Upper lobe of right lung (tissue), 1 donor: ENCODE data around the gene EFNA5. TPM values are rescaled to one million over a fixed set of nuclear protein-coding genes. Genes with fewer than 3 reads are reported as not detected.

Experiments used
- ATAC-seq: fragments of 200-7000 bp; cut with Tn5 transposase; one replicate; pipeline ENCODE4 v1.9.1; 2020; ENCODE audit warnings: mild to moderate bottlenecking, moderate library complexity
- DNase-seq: peaks from one replicate; pipeline ENCODE4 v3.0.0-alpha.2; 2020
- H3K27ac ChIP-seq: fragments of 200-600 bp; one replicate; pipeline ENCODE4 v1.8.0; 2022
- H3K27me3 ChIP-seq: fragments of 200-600 bp; one replicate; pipeline ENCODE4 v1.8.0; 2022; ENCODE audit warnings: mild to moderate bottlenecking
- H3K36me3 ChIP-seq: fragments of 200-600 bp; one replicate; pipeline ENCODE4 v1.8.0; 2022
- H3K4me1 ChIP-seq: fragments of 200-600 bp; one replicate; pipeline ENCODE4 v1.8.0; 2022
- H3K4me3 ChIP-seq: fragments of 200-600 bp; one replicate; pipeline ENCODE4 v1.8.0; 2022; ENCODE audit warnings: mild to moderate bottlenecking
- H3K9me3 ChIP-seq: fragments of 200-600 bp; one replicate; pipeline ENCODE4 v1.8.0; 2022
- CTCF ChIP-seq: fragments of 200-600 bp; IDR thresholded peaks from one replicate; pipeline ENCODE4 v1.8.0; 2022; ENCODE audit warnings: antibody characterized with exemption
- intact Hi-C: fragments of 100-400 bp; cut with DNase I; formaldehyde crosslinking; loops from one replicate; pipeline ENCODE4 v1.11.0; 2022
- total RNA-seq: library from RNA; stranded (reverse); fragmentation: NEBNext Ultra II Directional; extraction: Animal tissue kit (Norgen Biotek cat#: 25700); gene quantifications from one replicate; pipeline ENCODE4 v1.2.1, GENCODE V29; 2021
- donor health status: DM: no; HTN: yes; CAD: no; lungs with severe emphysema.

EFNA5 gene
- total RNA-seq, 1 donor from 2014 or later: 12.0 TPM

GRCh38 chr5:107555425-107556090 lies 115.2 kb downstream of the EFNA5 start:
- H3K36me3 ChIP-seq: no peaks in the 10 kb centered on the region
- no peaks in the 10 kb centered on the region for H3K4me1 ChIP-seq
- DNase-seq (no peak), ATAC-seq (no peak)
- H3K27ac ChIP-seq: no peak overlapping the region
- H3K4me3 ChIP-seq: no peak overlapping the region
- H3K27me3 ChIP-seq: no peaks in the 10 kb centered on the region
- intact Hi-C loops: no loop called here
- no peak for TF ChIP-seq CTCF
- no peaks in the 10 kb centered on the region for H3K9me3 ChIP-seq

- intact Hi-C loops: no loop called here
- no peaks in the 10 kb centered on the region for H3K4me1 ChIP-seq
- DNase-seq (no peak), ATAC-seq (no peak)
- H3K27ac ChIP-seq: no peak overlapping the region
- no peak for TF ChIP-seq CTCF
- H3K27me3 ChIP-seq: no peaks in the 10 kb centered on the region
- no peaks in the 10 kb centered on the region for H3K36me3 ChIP-seq
- H3K9me3 ChIP-seq: no peaks in the 10 kb centered on the region
- no peak overlapping the region for H3K4me3 ChIP-seq
Observed at GRCh38 chr5:107554776-107555424, 115.8 kb downstream of the EFNA5 start.

- intact Hi-C loops: no loop called here
- no peaks in the 10 kb centered on the region for H3K36me3 ChIP-seq
- H3K27me3 ChIP-seq: no peaks in the 10 kb centered on the region
- H3K27ac ChIP-seq: no peak overlapping the region
- TF ChIP-seq CTCF: no peak
- H3K4me1 ChIP-seq: no peaks in the 10 kb centered on the region
- no peak overlapping the region for H3K4me3 ChIP-seq
- no peak for DNase-seq
- no peaks in the 10 kb centered on the region for H3K9me3 ChIP-seq
- no peak for ATAC-seq
Observed at GRCh38 chr5:107553117-107553555, 117.6 kb downstream of the EFNA5 start.

- intact Hi-C loops: no loop called here
- Histone ChIP-seq H3K36me3 (no peaks in the 10 kb centered on the region), H3K9me3 (no peaks in the 10 kb centered on the region), H3K4me3 (no peak overlapping the region), H3K27me3 (no peaks in the 10 kb centered on the region), H3K27ac (no peak overlapping the region), H3K4me1 (no peaks in the 10 kb centered on the region)
- DNase-seq (no peak), ATAC-seq (no peak)
- no peak for TF ChIP-seq CTCF
Observed at GRCh38 chr5:107551088-107551487, 119.6 kb downstream of the EFNA5 start.

- TF ChIP-seq CTCF: no peak
- Histone ChIP-seq H3K9me3 (no peaks in the 10 kb centered on the region), H3K36me3 (no peaks in the 10 kb centered on the region), H3K27ac (no peak overlapping the region), H3K27me3 (no peaks in the 10 kb centered on the region), H3K4me1 (no peaks in the 10 kb centered on the region), H3K4me3 (no peak overlapping the region)
- no peak for DNase-seq
- intact Hi-C loops: no loop called here
- ATAC-seq: peak; percentile 25
Observed at GRCh38 chr5:107549567-107549966, 121.2 kb downstream of the EFNA5 start.
